NT2/D1 (cell line): Measurements from ENCODE around the gene HLA-DMB.

Source experiments
- SUZ12 ChIP-seq: IDR thresholded peaks from 2 replicates; pipeline ENCODE4 v1.6.1; 2011; ENCODE audit not compliant: insufficient read length, insufficient read depth; ENCODE audit errors: extremely low read depth
- YY1 ChIP-seq: IDR thresholded peaks from 2 replicates; pipeline ENCODE4 v1.6.1; 2011; ENCODE audit not compliant: insufficient read length, insufficient read depth
- ZNF274 ChIP-seq: IDR thresholded peaks from 2 replicates; pipeline ENCODE4 v1.6.1; 2011; ENCODE audit warnings: mild to moderate bottlenecking, low read depth, low read length

- TF ChIP-seq ZNF274 = no peak
- no peak for TF ChIP-seq YY1
- TF ChIP-seq SUZ12 = no peak
Measured at GRCh38 chr6:32952817-32953739, 12.2 kb upstream of the HLA-DMB start, which contains the start of gene HLA-DMA.
